H1 (cell line): Measurements from ENCODE around the gene BIRC2. TPM values are rescaled to one million over a fixed set of nuclear protein-coding genes. Genes with fewer than 3 reads are reported as not detected.

Experiments used
- CTCF ChIA-PET: fragments of 300-600 bp; sonication (Branson Sonifier 250); formaldehyde crosslinking; loops from one replicate; lab custom pipeline; 2021; ENCODE audit not compliant: partially characterized antibody; lab: Charles Lee
- POLR2A ChIA-PET: fragments of 300-600 bp; sonication (Branson Sonifier 250); formaldehyde crosslinking; loops from one replicate; lab custom pipeline; 2021; ENCODE audit warnings: inconsistent platforms; ENCODE audit not compliant: partially characterized antibody; lab: Charles Lee
- DNase-seq, 2 experiments: peaks; one replicate each; pipeline versions ENCODE4 v3.0.0 to v3.0.0-alpha.2; 2010 to 2022; ENCODE audit warnings: low spot score in 2 of 2, low read depth in 1 of 2, mixed read lengths in 1 of 2
- FAIRE-seq: peaks from 2 replicates; lab custom pipeline; 2011; peaks lifted over from hg19 to GRCh38; lab: Jason Lieb, UNC
- H2AFZ ChIP-seq: 2 replicates; pipeline ENCODE4 v1.8.1; 2012; ENCODE audit warnings: low read length, inconsistent platforms
- H2AK5ac ChIP-seq: 2 replicates; pipeline ENCODE4 v1.6.1; 2013; ENCODE audit warnings: low read depth, low read length
- H2BK120ac ChIP-seq: replicated peaks from 2 replicates; pipeline ENCODE3; 2013; ENCODE audit warnings: low read depth, low read length, inconsistent platforms
- H2BK12ac ChIP-seq: 2 replicates; pipeline ENCODE4 v1.6.1; 2013; ENCODE audit warnings: low read depth, low read length
- H2BK15ac ChIP-seq: 2 replicates; pipeline ENCODE4 v1.6.1; 2013; ENCODE audit warnings: low read length
- H2BK20ac ChIP-seq: 2 replicates; pipeline ENCODE4 v1.6.1; 2013; ENCODE audit warnings: low read length
- H2BK5ac ChIP-seq: 2 replicates; pipeline ENCODE4 v1.6.1; 2013; ENCODE audit warnings: low read depth, low read length
- H3K14ac ChIP-seq: 2 replicates; pipeline ENCODE4 v1.6.1; 2013; ENCODE audit warnings: inconsistent platforms; ENCODE audit not compliant: insufficient read length
- H3K18ac ChIP-seq: 2 replicates; pipeline ENCODE4 v1.6.1; 2013; ENCODE audit warnings: low read length; ENCODE audit errors: extremely low read depth
- H3K23ac ChIP-seq: 2 replicates; pipeline ENCODE4 v1.6.1; 2013; ENCODE audit warnings: inconsistent platforms; ENCODE audit not compliant: insufficient read length
- H3K23me2 ChIP-seq: 2 replicates; pipeline ENCODE4 v1.6.1; 2013; ENCODE audit warnings: low read depth, low read length
- H3K27ac ChIP-seq: 2 replicates; pipeline ENCODE4 v1.6.1; 2011; ENCODE audit warnings: low read depth, low read length, inconsistent platforms
- H3K27me3 ChIP-seq, 4 experiments: replicated peaks in 1 of 4; 1 replicate in 1 of 4; 2 replicates in 3 of 4; pipeline versions ENCODE4 v1.6.1 to v1.8.1; 2011 to 2013; ENCODE audit warnings: low read length in 3 of 4, mild to moderate bottlenecking in 3 of 4, inconsistent platforms in 2 of 4, mixed read lengths in 2 of 4, moderate library complexity in 1 of 4; ENCODE audit not compliant: control insufficient read depth in 3 of 4, insufficient read depth in 3 of 4; ENCODE audit errors: extremely low read depth in 1 of 4
- H3K36me3 ChIP-seq, 4 experiments: 2 replicates each; pipeline versions ENCODE4 v1.6.1 to v1.8.1; 2011 to 2013; ENCODE audit warnings: mild to moderate bottlenecking in 4 of 4, low read length in 3 of 4, moderate library complexity in 2 of 4, control low read depth in 1 of 4, inconsistent platforms in 1 of 4; ENCODE audit not compliant: insufficient read depth in 4 of 4, control insufficient read depth in 2 of 4
- H3K4ac ChIP-seq: replicated peaks from 2 replicates; pipeline ENCODE3; 2013; ENCODE audit warnings: low read length, low read depth, mixed read lengths, inconsistent platforms; ENCODE audit not compliant: insufficient read length
- H3K4me1 ChIP-seq, 4 experiments: replicated peaks in 1 of 4; 1 replicate in 1 of 4; 2 replicates in 3 of 4; pipeline versions ENCODE4 v1.6.1 to v1.8.1; 2011 to 2013; ENCODE audit warnings: low read length in 3 of 4, inconsistent platforms in 2 of 4, mixed read lengths in 1 of 4; ENCODE audit not compliant: insufficient read depth in 4 of 4, control insufficient read depth in 3 of 4
- H3K4me2 ChIP-seq, 2 experiments: 2 replicates each; pipeline versions ENCODE4 v1.6.1 to v1.8.1; 2011 to 2013; ENCODE audit warnings: low read depth in 2 of 2, low read length in 2 of 2, control low read depth in 1 of 2, inconsistent platforms in 1 of 2, mild to moderate bottlenecking in 1 of 2; ENCODE audit not compliant: insufficient read depth in 1 of 2
- H3K4me3 ChIP-seq, 4 experiments: fragments of 200-600, 300-600 bp in 1 of 4; sonication (generic), shearing (Covaris generic), sonication (Bioruptor Twin) in 1 of 4; 2 replicates each; pipeline versions ENCODE4 v1.5.1 to v1.8.1; 2011 to 2016; ENCODE audit warnings: low read length in 4 of 4, low read depth in 3 of 4, control low read depth in 2 of 4, inconsistent platforms in 2 of 4, mild to moderate bottlenecking in 2 of 4, mixed read lengths in 1 of 4, moderate library complexity in 1 of 4; ENCODE audit not compliant: insufficient read depth in 2 of 4; ENCODE audit errors: extremely low read depth in 1 of 4
- H3K56ac ChIP-seq: replicated peaks from 2 replicates; pipeline ENCODE3; 2013; ENCODE audit warnings: low read depth, mild to moderate bottlenecking, mixed read lengths, low read length, inconsistent platforms; ENCODE audit not compliant: insufficient read length
- H3K79me1 ChIP-seq: 2 replicates; pipeline ENCODE4 v1.6.1; 2013; ENCODE audit warnings: low read depth, low read length, control low read depth
- H3K79me2 ChIP-seq, 2 experiments: 2 replicates each; pipeline versions ENCODE4 v1.6.1 to v1.8.1; 2012 to 2013; ENCODE audit warnings: low read length in 2 of 2, mild to moderate bottlenecking in 2 of 2, inconsistent platforms in 1 of 2; ENCODE audit not compliant: insufficient read depth in 2 of 2, control insufficient read depth in 1 of 2
- H3K9ac ChIP-seq, 4 experiments: replicated peaks in 1 of 4; 1 replicate in 1 of 4; 2 replicates in 3 of 4; pipeline versions ENCODE4 v1.6.1 to v1.8.1; 2011 to 2013; ENCODE audit warnings: low read depth in 3 of 4, low read length in 3 of 4, control low read depth in 2 of 4, mild to moderate bottlenecking in 2 of 4, moderate library complexity in 2 of 4, inconsistent platforms in 1 of 4; ENCODE audit errors: extremely low read depth in 1 of 4
- H3K9me3 ChIP-seq, 2 experiments: 2 replicates each; pipeline versions ENCODE4 v1.6.1 to v1.8.1; 2012 to 2013; ENCODE audit warnings: mild to moderate bottlenecking in 2 of 2, moderate library complexity in 2 of 2, control low read depth in 1 of 2, inconsistent platforms in 1 of 2, low read depth in 1 of 2, low read length in 1 of 2, mixed read lengths in 1 of 2; ENCODE audit not compliant: insufficient read depth in 2 of 2
- H4K20me1 ChIP-seq, 2 experiments: replicated peaks in 1 of 2; 2 replicates each; pipeline versions ENCODE3 to v1.8.1; 2011 to 2013; ENCODE audit warnings: inconsistent platforms in 2 of 2, low read length in 2 of 2, mild to moderate bottlenecking in 1 of 2; ENCODE audit not compliant: insufficient read depth in 2 of 2, control insufficient read depth in 1 of 2
- H4K5ac ChIP-seq: 2 replicates; pipeline ENCODE4 v1.6.1; 2013; ENCODE audit warnings: low read length, low read depth, mixed read lengths, inconsistent platforms; ENCODE audit not compliant: insufficient read length
- H4K8ac ChIP-seq: 2 replicates; pipeline ENCODE4 v1.8.0; 2013; ENCODE audit warnings: mild to moderate bottlenecking, moderate library complexity, low read length, inconsistent platforms; ENCODE audit not compliant: insufficient read depth; ENCODE audit errors: extremely low read depth
- H4K91ac ChIP-seq: replicated peaks from 2 replicates; pipeline ENCODE3; 2013; ENCODE audit warnings: low read length, mixed read lengths, inconsistent platforms; ENCODE audit not compliant: insufficient read length
- EZH2 ChIP-seq: fragments of 200-600 bp; sonication (generic); IDR thresholded peaks from 2 replicates; pipeline ENCODE4 v1.7.1; 2012; ENCODE audit warnings: low read depth, mild to moderate bottlenecking, moderate library complexity, low read length, inconsistent platforms; ENCODE audit not compliant: severe bottlenecking
- JUN ChIP-seq: IDR thresholded peaks from 2 replicates; pipeline ENCODE4 v1.6.1; 2011; ENCODE audit warnings: low read depth, mild to moderate bottlenecking, improper control_type of control experiment, low read length
- NANOG ChIP-seq: IDR thresholded peaks from 2 replicates; pipeline ENCODE4 v1.6.1; 2011; ENCODE audit warnings: low read length, low read depth, mild to moderate bottlenecking, inconsistent platforms; ENCODE audit not compliant: insufficient read depth, poor library complexity, severe bottlenecking
- POLR2AphosphoS5 ChIP-seq: IDR thresholded peaks from 2 replicates; pipeline ENCODE4 v1.6.1; 2011; ENCODE audit warnings: low read depth, low read length
- TAF7 ChIP-seq: optimal IDR thresholded peaks from 2 replicates; pipeline ENCODE3; 2011; ENCODE audit warnings: low read depth, mild to moderate bottlenecking, inconsistent platforms, low read length, moderate library complexity, borderline replicate concordance
- TCF12 ChIP-seq: IDR thresholded peaks from 2 replicates; pipeline ENCODE4 v1.6.1; 2011; ENCODE audit warnings: low read depth, mild to moderate bottlenecking, low read length
- polyA plus RNA-seq, 7 experiments: library from polyadenylated mRNA; depleted of rRNA in 3 of 7; stranded (reverse) in 5 of 7; unstranded in 2 of 7; fragments of >200 nt in 5 of 7; fragments of 200-250 nt in 2 of 7; gene quantifications; 1 replicate in 5 of 7; 2 replicates in 1 of 7; 4 replicates in 1 of 7; pipeline versions ENCODE4 v1.2.1 to v1.2.3, GENCODE V29; 2011 to 2013; ENCODE audit warnings: missing spikeins in 2 of 7, mixed read lengths in 2 of 7
- total RNA-seq: library from RNA; stranded (reverse); fragmentation: NEBNext Ultra II Directional; extraction: Animal tissue kit (Norgen Biotek cat#: 25700); gene quantifications from 2 replicates; pipeline ENCODE4 v1.2.1, GENCODE V29; 2021
- TF ChIP-seq, protein P1 (sequence below): IDR thresholded peaks from 2 replicates; pipeline ENCODE4 v1.6.1; 2012; ENCODE audit warnings: inconsistent platforms
- TF ChIP-seq, protein P2 (sequence below): IDR thresholded peaks from 2 replicates; pipeline ENCODE4 v1.6.1; 2012; ENCODE audit warnings: inconsistent platforms
- TF ChIP-seq, protein P3 (sequence below): IDR thresholded peaks from 2 replicates; pipeline ENCODE4 v1.6.1; 2011; ENCODE audit warnings: low read depth, mild to moderate bottlenecking, low read length; ENCODE audit not compliant: insufficient read depth

Gene BIRC2
- total and polyA plus RNA-seq, 2 of the 8 experiments (the other 6 are each of a cell fraction or from before 2014, with no cell fraction given) = 18.4 to 24.7 TPM

DNA sequence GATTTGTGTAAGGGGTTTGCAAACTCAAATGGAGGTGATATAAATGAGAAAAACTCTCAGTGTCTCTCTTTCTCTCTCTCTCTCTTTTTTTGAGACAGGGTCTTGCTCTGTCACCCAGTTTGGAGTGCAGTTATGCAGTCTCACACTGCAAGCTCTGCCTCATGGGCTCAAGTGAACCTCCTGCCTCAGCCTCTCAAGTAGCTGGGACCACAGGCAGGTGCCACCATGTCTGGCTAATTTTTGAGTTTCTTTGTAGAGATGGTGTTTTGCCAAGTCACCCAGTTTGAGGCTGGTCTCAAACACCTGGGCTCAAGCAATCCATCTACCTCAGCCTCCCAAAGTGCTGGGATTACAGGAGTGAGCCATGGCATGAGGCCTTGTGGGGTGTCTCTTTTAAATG lies 26.8 kb upstream of the BIRC2 start:
- H3K4ac ChIP-seq = no peak overlapping the region
- no peak for TF ChIP-seq EZH2
- no peak for TF ChIP-seq POLR2AphosphoS5
- no peak for TF ChIP-seq NANOG
- no peak for TF ChIP-seq TAF7
- TF ChIP-seq TCF12 = no peak
- TF ChIP-seq, protein P1, sequence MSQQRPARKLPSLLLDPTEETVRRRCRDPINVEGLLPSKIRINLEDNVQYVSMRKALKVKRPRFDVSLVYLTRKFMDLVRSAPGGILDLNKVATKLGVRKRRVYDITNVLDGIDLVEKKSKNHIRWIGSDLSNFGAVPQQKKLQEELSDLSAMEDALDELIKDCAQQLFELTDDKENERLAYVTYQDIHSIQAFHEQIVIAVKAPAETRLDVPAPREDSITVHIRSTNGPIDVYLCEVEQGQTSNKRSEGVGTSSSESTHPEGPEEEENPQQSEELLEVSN = no peak
- TF ChIP-seq, protein P2, sequence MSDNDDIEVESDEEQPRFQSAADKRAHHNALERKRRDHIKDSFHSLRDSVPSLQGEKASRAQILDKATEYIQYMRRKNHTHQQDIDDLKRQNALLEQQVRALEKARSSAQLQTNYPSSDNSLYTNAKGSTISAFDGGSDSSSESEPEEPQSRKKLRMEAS = no peak
- no peak for TF ChIP-seq JUN
- TF ChIP-seq, protein P3, sequence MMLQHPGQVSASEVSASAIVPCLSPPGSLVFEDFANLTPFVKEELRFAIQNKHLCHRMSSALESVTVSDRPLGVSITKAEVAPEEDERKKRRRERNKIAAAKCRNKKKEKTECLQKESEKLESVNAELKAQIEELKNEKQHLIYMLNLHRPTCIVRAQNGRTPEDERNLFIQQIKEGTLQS = no peak
- no peak overlapping the region for H3K9ac ChIP-seq
- H3K36me3 ChIP-seq = no peaks in the 10 kb centered on the region
- FAIRE-seq (no peak), DNase-seq (no peak)
- ChIA-PET POLR2A (interaction anchor here (0.9 to 1.8 kb wide), 2 partner anchors 22 to 86 kb away, joined by 3 read pairs; no protein-coding TSS in a partner anchor), CTCF (interaction anchor here (0.8 to 4.1 kb wide), 5 partner anchors 10 to 346 kb away, joined by 3 to 22 read pairs (median 4); no protein-coding TSS in a partner anchor)
- no peaks in the 10 kb centered on the region for H3K79me2 ChIP-seq
- no peaks in the 10 kb centered on the region for H3K79me1 ChIP-seq
- H4K91ac ChIP-seq = no peak overlapping the region
- H2BK15ac ChIP-seq = no peak overlapping the region
- H3K23ac ChIP-seq = no peak overlapping the region
- H3K4me1 ChIP-seq = peaks cover 0 to 1% (median 0%) of the 10 kb centered on the region in 4 experiments; a peak in 1 of 7 replicates
- no peak overlapping the region for H3K56ac ChIP-seq
- no peak overlapping the region for H2BK20ac ChIP-seq
- H3K4me2 ChIP-seq = no peak overlapping the region
- no peak overlapping the region for H2BK120ac ChIP-seq
- H2AFZ ChIP-seq = no peak overlapping the region
- H3K4me3 ChIP-seq = no peak overlapping the region
- H3K27ac ChIP-seq = no peak overlapping the region
- no peak overlapping the region for H3K14ac ChIP-seq
- H3K23me2 ChIP-seq = peaks cover 6% of the 10 kb centered on the region; the same call in 1 of the 2 replicates
- no peak overlapping the region for H2AK5ac ChIP-seq
- no peaks in the 10 kb centered on the region for H3K9me3 ChIP-seq
- no peak overlapping the region for H2BK12ac ChIP-seq
- no peak overlapping the region for H4K5ac ChIP-seq
- H4K20me1 ChIP-seq = no peaks in the 10 kb centered on the region
- H2BK5ac ChIP-seq = no peak overlapping the region
- no peaks in the 10 kb centered on the region for H3K27me3 ChIP-seq
- no peak overlapping the region for H3K18ac ChIP-seq
- no peak overlapping the region for H4K8ac ChIP-seq
